ENCODE data around the gene MPHOSPH8.
A peak's percentile ranks its signal among the peaks of the same experiment; 100 is the strongest.

The MPHOSPH8 gene

GRCh38 chr13:19591864-19592263 is 41.6 kb upstream of the MPHOSPH8 start:
- POLR2A ChIA-PET (ENCODE audit: low non-redundant PET): no interaction called here
- CTCF ChIA-PET: no interaction called here
- DNase-seq (ENCODE audit: low spot score): no peak
- H3K27ac ChIP-seq: no peak overlapping the region
- no peak for TF ChIP-seq CTCF (conservative IDR thresholded peaks at IDR 0.05; ENCODE audit: low read depth)

- ChIA-PET CTCF (interaction anchor here (0.7 kb wide), 1 partner anchor 31 kb away, joined by 3 read pairs; no protein-coding TSS in a partner anchor), POLR2A (ENCODE audit: low non-redundant PET) (no interaction called here)
- no peak for DNase-seq (ENCODE audit: low spot score)
- H3K27ac ChIP-seq: no peak overlapping the region
- no peak for TF ChIP-seq CTCF (conservative IDR thresholded peaks at IDR 0.05; ENCODE audit: low read depth)
These were observed 40.7 kb upstream of the MPHOSPH8 start for GRCh38 chr13:19592657-19593180.

DNA sequence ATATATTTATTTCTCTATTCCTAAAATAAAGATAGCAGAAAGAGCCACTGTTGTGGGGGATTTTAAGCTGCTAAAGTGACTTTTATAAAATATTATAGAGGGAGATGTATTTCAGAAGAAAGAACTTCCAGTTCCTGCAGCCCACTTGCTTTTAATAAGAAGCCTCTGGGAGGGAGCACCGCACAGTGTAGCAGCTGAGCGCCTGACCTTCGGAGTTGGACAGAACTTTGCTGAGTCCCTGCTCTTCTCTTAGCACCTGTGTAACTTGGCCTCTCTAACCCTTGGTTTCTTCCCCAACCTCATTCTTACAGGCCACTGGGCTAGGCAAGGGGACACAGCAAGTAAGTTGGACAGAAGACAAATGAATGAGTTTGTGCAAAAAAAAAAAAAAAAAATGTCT is 37.4 kb upstream of the MPHOSPH8 start:
- H3K27ac ChIP-seq: no peak overlapping the region
- ChIA-PET POLR2A (ENCODE audit: low non-redundant PET) (no interaction called here), CTCF (interaction anchor here (0.7 kb wide), 1 partner anchor 270 kb away, joined by 3 read pairs; no protein-coding TSS in a partner anchor)
- no peak for TF ChIP-seq CTCF (conservative IDR thresholded peaks at IDR 0.05; ENCODE audit: low read depth)
- DNase-seq (ENCODE audit: low spot score): no peak

DNA sequence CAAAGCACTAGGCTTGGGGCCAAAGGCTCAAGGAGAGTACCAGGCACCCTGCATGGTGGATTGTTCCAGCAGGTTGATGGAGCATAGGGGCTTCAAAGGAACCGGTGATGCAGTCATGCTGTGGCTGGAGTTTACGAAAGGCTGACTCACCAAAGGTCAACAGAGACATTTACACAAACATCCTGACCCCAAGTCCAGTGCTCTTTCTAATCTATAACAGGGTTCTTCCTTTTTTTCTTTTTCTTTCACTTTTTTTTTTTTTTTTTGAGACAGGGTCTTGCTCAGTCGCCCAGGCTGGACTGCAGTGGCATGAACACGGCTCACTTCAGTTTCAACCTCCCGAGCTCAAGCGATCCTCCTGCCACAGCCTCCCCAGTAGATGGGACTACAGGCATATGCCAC is 36.5 kb upstream of the MPHOSPH8 start:
- DNase-seq (ENCODE audit: low spot score): peak; percentile 54
- no peak overlapping the region for H3K27ac ChIP-seq
- ChIA-PET POLR2A (ENCODE audit: low non-redundant PET) (no interaction called here), CTCF (interaction anchor here (1.0 kb wide), 1 partner anchor 9 kb away, joined by 3 read pairs; no protein-coding TSS in a partner anchor)
- TF ChIP-seq CTCF (conservative IDR thresholded peaks at IDR 0.05; ENCODE audit: low read depth): no peak

DNA sequence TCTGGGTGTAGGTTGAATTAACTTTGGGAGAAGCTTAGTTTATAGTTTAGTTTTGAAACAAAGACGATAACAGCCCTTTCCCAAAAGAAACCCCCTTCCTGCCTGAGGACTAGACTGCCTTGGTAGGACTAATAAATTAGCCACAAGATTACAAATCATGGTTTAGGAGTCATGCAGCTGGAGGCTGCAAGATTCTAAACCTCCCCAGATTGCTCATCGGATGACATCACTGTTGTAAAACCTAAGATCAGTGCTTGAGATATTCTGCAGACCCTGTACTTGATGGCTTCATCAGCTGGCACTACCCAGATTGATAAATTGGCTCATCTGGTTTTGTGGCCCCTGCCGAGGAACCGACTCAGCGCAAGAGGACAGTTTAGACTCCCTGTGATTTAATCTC is 35.9 kb upstream of the MPHOSPH8 start:
- DNase-seq (ENCODE audit: low spot score): peak; percentile 11
- ChIA-PET POLR2A (ENCODE audit: low non-redundant PET) (no interaction called here), CTCF (interaction anchor here (1.0 kb wide), 1 partner anchor 10 kb away, joined by 3 read pairs; no protein-coding TSS in a partner anchor)
- no peak overlapping the region for H3K27ac ChIP-seq
- TF ChIP-seq CTCF (conservative IDR thresholded peaks at IDR 0.05; ENCODE audit: low read depth): no peak

GRCh38 chr13:19601749-19602725 is 31.4 kb upstream of the MPHOSPH8 start:
- peak; percentile 39 for TF ChIP-seq CTCF (conservative IDR thresholded peaks at IDR 0.05; ENCODE audit: low read depth)
- peak; percentile 42 for DNase-seq (ENCODE audit: low spot score)
- ChIA-PET POLR2A (ENCODE audit: low non-redundant PET) (no interaction called here), CTCF (interaction anchor here (0.6 kb wide), 1 partner anchor 31 kb away, joined by 5 read pairs; no protein-coding TSS in a partner anchor)
- peak overlapping the region; percentile 78 for H3K27ac ChIP-seq

Measured in RWPE1 (cell line).